SKM-1 treated with dmso at 0.1 percent for 144 hours (cell line): ENCODE data around the gene PLD6.
"Not testable (repeated sequence)": the region's sequence is repeated elsewhere in the genome, so short reads cannot be mapped to it uniquely, and the experiment has no call there.

Experiments used
- DNase-seq: peaks from one replicate; lab custom pipeline; 2025; ENCODE audit not compliant: unreplicated experiment; lab: John Stamatoyannopoulos, UW

The PLD6 gene

DNA sequence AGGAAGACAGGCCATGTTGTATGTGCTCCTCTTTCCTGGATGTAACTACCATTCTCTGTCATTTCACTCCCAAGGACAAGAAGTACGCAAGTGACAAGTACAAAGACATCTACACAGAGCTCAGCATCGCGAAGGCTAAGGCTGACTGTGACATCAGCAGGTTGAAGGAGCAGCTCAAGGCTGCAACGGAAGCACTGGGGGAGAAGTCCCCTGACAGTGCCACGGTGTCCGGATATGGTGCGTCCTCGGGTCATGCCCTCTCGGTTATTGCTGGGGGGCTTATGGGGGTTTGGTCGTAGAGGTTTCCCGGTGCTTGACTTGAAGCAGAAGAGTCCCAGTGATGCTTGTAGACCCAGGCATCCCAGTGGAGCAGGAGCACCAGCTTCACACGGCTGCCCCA is 29.0 kb downstream of the PLD6 start:
- DNase-seq, result no peak

DNA sequence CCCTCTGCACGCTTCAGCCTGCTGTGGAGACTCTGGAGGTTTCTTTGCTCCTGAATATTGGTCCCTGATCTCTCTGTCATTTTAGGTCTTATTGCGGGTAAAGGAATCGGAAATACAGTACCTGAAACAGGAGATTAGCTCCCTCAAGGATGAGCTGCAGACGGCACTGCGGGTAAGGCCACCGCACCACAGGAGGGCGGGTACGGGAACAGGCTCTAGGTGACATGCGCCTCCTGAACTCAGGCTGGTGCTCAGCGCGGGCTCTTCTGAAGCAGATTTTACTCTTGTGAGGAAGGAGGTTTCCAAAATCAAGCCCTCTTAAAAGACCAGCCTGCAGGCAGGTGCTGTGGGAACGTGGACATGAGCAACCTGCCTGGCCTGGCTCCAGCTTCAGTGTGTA is 29.8 kb downstream of the PLD6 start:
- DNase-seq, result no peak

- no peak for DNase-seq
Observed at GRCh38 chr17:17175917-17176316, 30.2 kb downstream of the PLD6 start.

DNA sequence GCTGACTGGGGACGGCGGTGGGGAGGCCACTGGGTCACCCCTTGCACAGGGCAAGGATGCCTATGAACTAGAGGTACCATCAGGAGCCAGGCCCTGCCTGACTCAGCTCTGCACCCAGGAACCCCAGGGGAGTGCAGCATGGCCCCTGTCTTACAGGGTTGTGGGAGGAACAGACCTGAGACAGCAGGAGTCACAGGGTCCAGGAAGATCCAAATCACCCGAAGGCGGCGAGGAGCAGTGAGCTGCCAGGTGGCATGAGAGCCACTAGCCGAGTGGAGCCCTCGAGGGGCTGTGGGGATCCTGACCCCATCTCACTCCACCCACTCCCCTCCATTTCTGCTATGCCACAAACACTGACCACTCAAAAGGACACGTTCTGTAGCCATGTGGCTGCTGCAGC is 30.8 kb downstream of the PLD6 start:
- no peak for DNase-seq

- no peak for DNase-seq
Observed at GRCh38 chr17:17173921-17174320, 32.2 kb downstream of the PLD6 start.

GRCh38 chr17:17172990-17173389 is 33.1 kb downstream of the PLD6 start:
- no peak for DNase-seq

- DNase-seq, result no peak
Observed at GRCh38 chr17:17172001-17172939, 33.9 kb downstream of the PLD6 start.

DNA sequence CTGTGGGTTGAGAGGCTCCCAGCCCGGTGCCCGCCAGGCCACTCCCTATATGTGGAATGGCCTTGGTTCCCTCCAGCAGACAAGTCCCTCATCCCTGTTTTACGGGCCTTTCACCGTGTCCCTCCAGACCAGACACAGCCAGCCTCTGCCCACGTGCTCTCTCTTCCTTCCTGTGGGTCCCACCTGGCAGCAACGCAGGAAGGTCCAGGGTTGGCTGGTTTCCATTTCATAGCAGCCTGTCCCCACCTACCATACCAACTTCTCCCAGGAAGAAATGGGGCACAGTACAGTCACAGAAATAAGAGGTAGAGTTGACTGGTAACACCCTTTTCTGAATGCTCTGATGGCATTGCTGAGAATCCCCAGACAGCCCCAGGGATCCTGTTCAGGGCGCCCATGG is 34.9 kb downstream of the PLD6 start:
- DNase-seq, result no peak

- no peak for DNase-seq
Observed at GRCh38 chr17:17170346-17170985, 35.7 kb downstream of the PLD6 start.

DNA sequence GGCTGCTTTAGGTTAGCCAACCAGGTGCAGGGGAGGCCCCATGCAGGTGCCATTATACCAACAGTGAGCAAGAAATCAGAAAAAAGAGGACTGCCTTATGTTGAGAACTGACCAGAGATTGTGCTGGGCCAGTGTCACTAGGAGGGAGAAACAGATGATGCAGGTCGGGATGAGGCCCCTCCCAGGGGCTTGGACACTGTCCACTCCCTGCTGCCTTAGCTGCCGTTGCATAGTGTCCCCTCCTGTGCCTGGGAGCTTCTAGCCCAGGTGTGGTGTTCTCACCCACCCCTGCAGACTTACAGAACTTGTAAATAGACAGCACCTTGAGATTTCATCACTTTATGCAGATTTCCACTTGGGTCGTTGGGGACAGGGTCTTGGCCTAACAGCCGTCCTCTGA is 36.7 kb downstream of the PLD6 start:
- DNase-seq, result no peak

DNA sequence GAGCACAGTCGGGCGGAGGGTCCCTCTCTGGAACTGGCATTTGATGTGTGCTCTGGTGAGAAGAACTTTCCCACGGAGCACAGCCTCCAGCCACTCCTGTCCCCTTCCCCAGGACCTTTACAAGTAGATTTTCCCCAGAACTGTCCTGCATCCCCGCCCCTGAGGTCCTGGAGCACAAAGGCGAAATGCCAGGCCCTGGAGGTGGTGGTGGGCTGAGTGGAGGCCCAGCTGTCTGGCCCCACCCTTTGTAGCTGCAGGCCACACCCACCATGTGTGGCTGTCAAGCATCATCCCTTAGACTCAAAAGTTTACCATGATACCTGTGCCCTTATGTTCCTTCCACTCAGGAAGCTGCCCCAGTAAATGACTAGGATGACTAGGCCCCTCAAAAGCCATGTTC is 37.7 kb downstream of the PLD6 start:
- no peak for DNase-seq

DNA sequence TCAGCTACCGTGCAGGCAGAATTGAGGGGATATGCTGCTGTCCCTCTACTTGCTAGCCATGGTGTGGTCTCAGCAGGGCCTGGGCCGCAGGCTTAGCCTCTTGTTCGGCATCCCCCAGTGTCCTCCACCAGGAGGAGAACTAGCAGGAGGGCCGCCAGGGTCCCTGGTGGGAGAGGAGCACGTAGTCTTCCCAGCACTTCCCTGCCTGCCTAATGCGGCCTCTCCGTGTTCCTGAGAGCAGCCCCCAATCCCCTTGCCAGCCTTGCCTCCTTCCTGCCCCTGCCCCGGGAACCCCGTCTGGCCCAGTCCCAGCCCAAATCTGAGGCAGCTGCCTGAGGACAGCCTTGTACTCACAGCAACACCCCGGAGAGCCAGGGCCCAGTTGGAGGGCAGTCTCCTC is 38.1 kb downstream of the PLD6 start:
- no peak for DNase-seq

DNA sequence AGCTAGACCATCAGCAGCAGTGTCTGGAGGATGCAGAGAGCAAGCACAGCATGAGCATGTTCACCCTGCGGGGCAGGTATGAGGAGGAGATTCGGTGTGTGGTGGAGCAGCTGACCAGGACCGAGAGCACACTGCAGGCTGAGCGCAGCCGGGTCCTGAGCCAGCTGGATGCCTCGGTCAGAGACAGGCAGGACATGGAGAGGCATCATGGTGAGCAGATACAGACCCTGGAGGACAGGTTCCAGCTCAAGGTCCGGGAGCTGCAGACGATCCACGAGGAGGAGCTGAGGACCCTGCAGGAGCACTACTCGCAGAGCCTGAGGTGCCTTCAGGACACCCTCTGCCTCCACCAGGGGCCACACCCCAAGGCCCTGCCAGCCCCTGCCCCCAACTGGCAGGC is 38.8 kb downstream of the PLD6 start:
- no peak for DNase-seq

GRCh38 chr17:17166446-17166845 is 39.7 kb downstream of the PLD6 start:
- DNase-seq, result no peak

GRCh38 chr17:17165666-17166308 is 40.3 kb downstream of the PLD6 start:
- DNase-seq, result no peak

DNA sequence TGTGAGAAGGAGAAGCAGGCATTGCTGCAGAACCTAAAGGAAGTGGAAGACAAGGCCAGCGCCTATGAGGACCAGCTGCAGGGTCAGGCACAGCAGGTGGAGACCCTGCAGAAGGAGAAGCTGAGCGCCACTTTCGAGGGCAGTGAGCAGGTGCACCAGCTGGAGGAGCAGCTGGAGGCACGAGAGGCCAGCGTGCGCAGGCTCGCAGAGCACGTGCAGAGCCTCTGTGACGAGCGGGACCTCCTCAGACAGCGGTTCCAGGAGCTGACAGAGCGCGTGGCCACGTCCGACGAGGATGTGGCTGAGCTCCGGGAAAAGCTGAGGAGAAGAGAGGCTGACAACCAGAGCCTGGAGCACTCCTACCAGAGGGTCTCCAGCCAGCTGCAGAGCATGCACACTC is 41.5 kb downstream of the PLD6 start:
- no peak for DNase-seq

- no peak for DNase-seq
Observed at GRCh38 chr17:17164156-17164555, 42.0 kb downstream of the PLD6 start.

GRCh38 chr17:17161759-17162158 is 44.4 kb downstream of the PLD6 start:
- DNase-seq, result no peak

- DNase-seq, result no peak
Observed at GRCh38 chr17:17161121-17161520, 45.0 kb downstream of the PLD6 start.

DNA sequence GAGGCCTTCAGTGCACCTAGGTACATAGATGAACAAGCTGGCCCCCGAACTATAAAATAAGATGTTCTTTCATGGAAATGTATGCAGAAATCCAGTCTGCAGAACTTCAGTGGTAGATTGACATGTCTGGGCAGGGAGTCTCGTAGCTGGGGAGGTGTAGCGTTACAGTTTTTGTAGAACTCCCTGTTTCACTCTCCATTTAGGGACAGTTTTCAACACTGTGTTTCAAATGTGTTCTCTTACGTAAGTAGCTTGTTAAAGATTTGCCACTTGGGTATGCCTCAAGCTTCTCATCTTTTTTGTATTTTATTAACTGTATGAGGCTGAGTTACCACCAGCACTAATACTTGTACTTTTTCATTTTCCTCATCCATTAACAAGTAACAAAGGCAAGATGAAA is 46.6 kb downstream of the PLD6 start:
- no peak for DNase-seq

DNA sequence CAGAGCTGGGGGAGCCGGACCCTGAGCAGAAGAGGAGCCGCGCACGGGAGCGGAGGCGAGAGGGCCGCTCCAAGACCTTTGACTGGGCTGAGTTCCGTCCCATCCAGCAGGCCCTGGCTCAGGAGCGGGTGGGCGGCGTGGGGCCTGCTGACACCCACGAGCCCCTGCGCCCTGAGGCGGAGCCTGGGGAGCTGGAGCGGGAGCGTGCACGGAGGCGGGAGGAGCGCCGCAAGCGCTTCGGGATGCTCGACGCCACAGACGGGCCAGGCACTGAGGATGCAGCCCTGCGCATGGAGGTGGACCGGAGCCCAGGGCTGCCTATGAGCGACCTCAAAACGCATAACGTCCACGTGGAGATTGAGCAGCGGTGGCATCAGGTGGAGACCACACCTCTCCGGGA is 47.6 kb downstream of the PLD6 start:
- DNase-seq, result not testable (repeated sequence)

- no peak for DNase-seq
Observed at GRCh38 chr17:17157041-17157440, 49.1 kb downstream of the PLD6 start.
